Thyroid gland (tissue), 4 donors: ENCODE data around the gene MMP1.

ENCODE experiments used
- CTCF ChIP-seq, 6 experiments: fragments of 200-600 bp in 3 of 6; fragments of 450-650 bp in 3 of 6; sonication (generic) in 3 of 6; IDR thresholded peaks; one replicate each; pipeline ENCODE4 v1.5.1; 2016 to 2019; ENCODE audit warnings: antibody characterized with exemption in 6 of 6, mild to moderate bottlenecking in 2 of 6, inconsistent platforms in 1 of 6, moderate library complexity in 1 of 6
- POLR2A ChIP-seq, 2 donors: fragments of 450-650 bp; IDR thresholded peaks; one replicate each; pipeline ENCODE4 v1.6.1; 2017; ENCODE audit warnings: antibody characterized with exemption in 2 of 2, mild to moderate bottlenecking in 2 of 2, moderate library complexity in 1 of 2

GRCh38 chr11:102760344-102761035 is 37.5 kb downstream of the MMP1 start:
- TF ChIP-seq CTCF (IDR thresholded peaks at IDR 0.05) (no peak), POLR2A (IDR thresholded peaks at IDR 0.05) (no peak)
